HG03064 (cell line): Measurements from ENCODE around the gene POU6F1.
A peak's percentile ranks its signal among the peaks of the same experiment; 100 is the strongest.
"Not testable (repeated sequence)": the region's sequence is repeated elsewhere in the genome, so short reads cannot be mapped to it uniquely, and the experiment has no call there.

ENCODE experiments used
- ATAC-seq: cut with Tn5 transposase; IDR thresholded peaks from one replicate; pipeline ENCODE4 v1.9.1; 2021; ENCODE audit warnings: low read depth; ENCODE audit not compliant: unreplicated experiment

POU6F1 gene

GRCh38 chr12:51229116-51229809 is 11.4 kb upstream of the POU6F1 start:
- no peak for ATAC-seq

GRCh38 chr12:51227962-51228361 is 10.1 kb upstream of the POU6F1 start:
- ATAC-seq = no peak

- not testable (repeated sequence) for ATAC-seq
Measured at GRCh38 chr12:51227112-51227511, 9.2 kb upstream of the POU6F1 start.

GRCh38 chr12:51225771-51226170 is 7.9 kb upstream of the POU6F1 start:
- no peak for ATAC-seq

GRCh38 chr12:51225234-51225633 is 7.4 kb upstream of the POU6F1 start:
- ATAC-seq = no peak

GRCh38 chr12:51224625-51225024 is 6.8 kb upstream of the POU6F1 start:
- ATAC-seq = no peak

GRCh38 chr12:51222461-51222860 is 4.6 kb upstream of the POU6F1 start:
- ATAC-seq = no peak

GRCh38 chr12:51219857-51220256 is 2.0 kb upstream of the POU6F1 start:
- not testable (repeated sequence) for ATAC-seq

GRCh38 chr12:51219322-51219721 is 1.5 kb upstream of the POU6F1 start:
- ATAC-seq = no peak

- ATAC-seq = no peak
Measured at GRCh38 chr12:51218607-51219161, 822 bp upstream of the POU6F1 start.

GRCh38 chr12:51217133-51217967 is 512 bp downstream of the POU6F1 start:
- ATAC-seq = peak; percentile 68

GRCh38 chr12:51216642-51217041 is 1.2 kb downstream of the POU6F1 start:
- no peak for ATAC-seq

GRCh38 chr12:51214895-51215294 is 3.0 kb downstream of the POU6F1 start:
- ATAC-seq = no peak

GRCh38 chr12:51210690-51211395 is 7.0 kb downstream of the POU6F1 start:
- ATAC-seq = no peak

- no peak for ATAC-seq
Measured at GRCh38 chr12:51209259-51209658, 8.6 kb downstream of the POU6F1 start.

GRCh38 chr12:51208016-51208660 is 9.7 kb downstream of the POU6F1 start:
- no peak for ATAC-seq

- no peak for ATAC-seq
Measured at GRCh38 chr12:51205350-51205749, 12.5 kb downstream of the POU6F1 start.

- ATAC-seq = no peak
Measured at GRCh38 chr12:51202718-51203117, 15.1 kb downstream of the POU6F1 start.

- no peak for ATAC-seq
Measured at GRCh38 chr12:51200806-51201205, 17.1 kb downstream of the POU6F1 start.

- no peak for ATAC-seq
Measured at GRCh38 chr12:51200156-51200555, 17.7 kb downstream of the POU6F1 start.
